ENCODE data around the gene PHF12.
"Not testable (repeated sequence)": the region's sequence is repeated elsewhere in the genome, so short reads cannot be mapped to it uniquely, and the experiment has no call there.

PHF12 gene

GRCh38 chr17:28935744-28936460, 15.4 kb downstream of the PHF12 start:
- DNase-seq (ENCODE audit: low read depth in 3 of 3) = no peak

- not testable (repeated sequence) for DNase-seq (ENCODE audit: low read depth in 3 of 3)
Measured at GRCh38 chr17:28934508-28934907, 16.8 kb downstream of the PHF12 start.

- no peak for DNase-seq (ENCODE audit: low read depth in 3 of 3)
Measured at GRCh38 chr17:28929787-28930186, 21.5 kb downstream of the PHF12 start.

DNA sequence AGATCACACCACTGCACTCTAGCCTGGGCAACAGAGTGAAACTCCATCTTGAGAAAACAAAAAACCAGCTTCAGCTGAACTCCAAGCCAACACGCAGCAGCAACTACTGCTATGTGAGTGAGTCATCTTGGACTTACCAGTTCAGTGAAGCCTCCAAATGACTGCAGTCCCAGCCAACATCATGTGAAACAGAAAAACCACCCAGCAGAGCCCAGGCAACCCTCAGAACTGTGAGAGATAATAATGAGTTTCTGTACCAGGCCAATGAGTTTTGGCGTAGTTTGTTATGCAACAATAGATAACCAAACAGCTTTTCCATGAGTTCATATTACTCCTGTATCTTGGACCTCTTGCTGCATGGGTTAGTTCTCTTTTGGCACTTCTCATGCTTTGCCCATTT, 23.3 kb downstream of the PHF12 start:
- DNase-seq (ENCODE audit: low read depth in 3 of 3) = peak in 2 of 3 donors; percentile 27 to 34

- DNase-seq (ENCODE audit: low read depth in 3 of 3) = no peak
Measured at GRCh38 chr17:28926786-28927185, 24.5 kb downstream of the PHF12 start.

- DNase-seq (ENCODE audit: low read depth in 3 of 3) = no peak
Measured at GRCh38 chr17:28926366-28926765, 25.0 kb downstream of the PHF12 start.

- DNase-seq (ENCODE audit: low read depth in 3 of 3) = peak in 1 of 3 donors; percentile 21
Measured at GRCh38 chr17:28925912-28926365, 25.4 kb downstream of the PHF12 start.

- DNase-seq (ENCODE audit: low read depth in 3 of 3) = no peak
Measured at GRCh38 chr17:28920201-28920600, 31.1 kb downstream of the PHF12 start.

- no peak for DNase-seq (ENCODE audit: low read depth in 3 of 3)
Measured at GRCh38 chr17:28918295-28918694, 33.0 kb downstream of the PHF12 start.

DNA sequence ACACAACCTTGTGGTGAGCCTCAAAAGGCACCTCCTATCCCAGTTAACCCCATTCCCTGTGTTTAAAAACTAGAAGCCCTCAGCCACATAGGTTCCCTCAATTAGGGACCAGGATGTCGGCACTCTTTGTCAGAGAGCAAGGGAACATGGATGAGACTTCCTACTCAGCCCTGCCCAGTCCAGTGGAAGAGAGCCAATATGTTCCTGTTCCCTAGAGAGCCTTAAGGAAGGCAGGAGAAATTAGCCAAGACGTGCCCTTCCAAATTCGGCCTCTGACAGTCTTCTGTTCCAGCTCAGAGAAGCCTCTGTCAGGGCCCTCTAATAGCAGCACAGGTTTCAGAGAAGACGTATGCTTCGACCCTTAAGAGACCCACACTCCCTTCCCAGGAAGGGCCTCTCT, 33.9 kb downstream of the PHF12 start:
- DNase-seq (ENCODE audit: low read depth in 3 of 3) = no peak

GRCh38 chr17:28917029-28917428, 34.3 kb downstream of the PHF12 start:
- DNase-seq (ENCODE audit: low read depth in 3 of 3) = no peak

GRCh38 chr17:28916302-28916934, 34.9 kb downstream of the PHF12 start:
- DNase-seq (ENCODE audit: low read depth in 3 of 3) = no peak

DNA sequence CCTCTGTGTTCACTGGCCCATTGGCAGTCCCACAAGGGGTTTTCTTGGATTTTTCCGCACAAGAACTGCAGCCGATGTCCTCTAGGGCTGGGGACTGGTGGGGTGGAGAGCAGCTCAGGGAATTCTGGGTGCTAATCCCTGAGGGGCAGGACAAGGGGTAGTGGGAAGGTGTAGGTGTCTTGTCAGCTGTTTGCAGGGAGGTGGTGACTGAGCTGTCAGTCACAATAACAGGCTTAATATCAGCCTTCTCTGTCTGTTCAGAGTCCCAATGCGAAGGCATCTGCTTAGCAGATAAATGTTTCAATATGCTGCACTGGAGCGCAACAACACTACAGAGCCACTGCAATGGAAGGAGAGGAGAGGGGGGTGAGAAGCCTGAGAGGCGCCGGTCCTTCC, 38.4 kb downstream of the PHF12 start:
- no peak for DNase-seq (ENCODE audit: low read depth in 3 of 3)

GRCh38 chr17:28912281-28912937, 38.9 kb downstream of the PHF12 start:
- DNase-seq (ENCODE audit: low read depth in 3 of 3) = no peak

GRCh38 chr17:28911411-28912045, 39.8 kb downstream of the PHF12 start:
- no peak for DNase-seq (ENCODE audit: low read depth in 3 of 3)

- no peak for DNase-seq (ENCODE audit: low read depth in 3 of 3)
Measured at GRCh38 chr17:28910534-28910933, 40.8 kb downstream of the PHF12 start.

- DNase-seq (ENCODE audit: low read depth in 3 of 3) = no peak
Measured at GRCh38 chr17:28908640-28909167, 42.6 kb downstream of the PHF12 start.

DNA sequence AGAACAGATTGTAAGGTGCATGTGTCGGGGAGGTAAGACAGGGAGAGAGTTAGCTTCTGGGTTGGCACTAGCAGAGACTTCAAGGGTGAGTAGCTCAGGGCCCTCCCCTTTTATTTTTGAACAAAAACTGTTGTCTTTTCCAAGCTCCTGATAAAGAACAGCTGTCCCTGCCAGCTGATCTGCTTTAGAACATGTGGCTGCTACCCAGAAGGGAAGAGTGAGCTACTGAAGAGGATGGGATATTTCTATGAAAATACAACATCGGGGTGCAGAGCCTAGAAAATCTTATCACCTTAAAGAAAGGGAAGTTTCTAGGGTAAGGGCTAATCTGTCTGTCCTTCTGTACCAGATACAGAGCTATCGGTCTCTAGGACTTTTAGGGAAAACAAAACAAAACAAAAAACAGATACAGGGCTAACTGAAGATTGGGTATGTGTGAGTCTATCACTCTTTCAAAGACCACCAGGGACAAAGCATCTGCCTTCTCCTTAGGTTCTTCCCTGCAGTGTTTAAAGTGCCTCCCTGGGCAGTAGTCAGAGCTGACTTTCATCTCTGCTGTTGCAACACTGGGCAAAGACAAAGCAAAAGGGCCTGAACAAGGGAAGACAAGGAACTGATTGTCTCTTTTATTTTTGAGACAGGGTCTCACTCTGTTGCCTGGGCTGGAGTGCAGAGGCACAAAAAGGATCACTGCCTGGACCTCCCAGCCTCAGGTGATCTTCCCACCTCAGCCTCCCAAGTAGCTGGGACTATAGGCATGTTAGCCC, 43.4 kb downstream of the PHF12 start:
- no peak for DNase-seq (ENCODE audit: low read depth in 3 of 3)

DNA sequence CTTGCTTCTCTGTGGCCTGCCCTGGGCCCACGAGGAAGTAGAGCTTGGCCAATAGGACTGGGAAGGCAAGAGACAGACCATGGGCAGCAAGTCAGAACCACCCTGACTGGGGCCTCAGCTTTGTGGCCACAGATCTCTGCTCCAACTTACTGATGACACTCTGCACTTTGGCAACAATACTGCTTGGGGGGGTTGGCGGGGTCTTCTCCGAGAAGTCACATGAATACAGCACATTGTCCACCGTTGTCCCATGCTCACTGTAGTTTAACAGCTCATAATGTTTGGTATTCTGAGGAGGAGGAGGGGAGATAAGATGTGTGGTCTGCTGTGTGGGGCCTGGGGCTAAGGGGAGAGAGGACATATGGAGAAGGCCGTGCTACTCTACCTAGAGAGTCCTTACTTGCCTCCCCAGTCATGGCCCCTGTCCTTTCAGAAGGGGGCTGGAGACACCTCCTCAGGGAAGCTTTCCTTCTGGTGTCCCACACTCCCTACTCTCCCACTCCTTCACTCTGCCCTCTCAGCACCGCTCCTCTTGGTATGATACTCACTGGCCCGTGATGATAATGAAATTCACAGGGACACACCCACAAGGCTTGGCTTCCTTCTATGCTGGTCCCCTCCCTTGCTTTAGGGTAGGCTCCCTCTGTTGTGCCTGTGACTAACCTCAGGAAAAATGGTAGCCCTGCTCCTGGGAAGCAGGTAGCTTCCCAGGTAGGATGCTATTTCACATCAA, 44.4 kb downstream of the PHF12 start:
- DNase-seq (ENCODE audit: low read depth in 3 of 3) = no peak

DNA sequence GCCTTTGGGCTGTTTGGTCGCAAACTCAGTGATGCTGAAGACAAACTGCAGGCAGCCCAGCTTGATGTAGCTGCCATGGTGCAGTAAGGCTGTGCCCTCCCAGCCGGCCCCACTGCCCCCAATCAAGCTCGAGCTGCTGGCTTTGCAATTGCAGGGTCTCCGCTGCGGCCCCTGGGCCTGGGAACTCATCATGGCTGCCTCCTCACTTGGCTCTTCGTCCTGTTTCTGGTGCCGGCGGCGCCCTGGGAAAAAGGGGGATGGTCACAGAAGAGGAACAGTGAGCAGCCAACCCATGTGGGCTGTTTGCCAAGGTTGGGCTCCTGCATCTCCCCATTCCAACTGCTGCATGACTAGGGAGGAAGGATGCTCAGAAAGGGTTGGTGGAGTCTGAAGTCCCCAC, 45.0 kb downstream of the PHF12 start:
- DNase-seq (ENCODE audit: low read depth in 3 of 3) = no peak

- DNase-seq (ENCODE audit: low read depth in 3 of 3) = no peak
Measured at GRCh38 chr17:28904800-28905199, 46.5 kb downstream of the PHF12 start.

All from stimulated activated CD4-positive, alpha-beta T cell treated with anti-CD3 and anti-CD28 coated beads, TNF-alpha, amount 100 ng/mL, for 48 hours (primary cell).